Activated CD4-positive, alpha-beta T cell treated with anti-CD3 and anti-CD28 coated beads for 24 hours (primary cell): ENCODE results near the gene GOLGA5.

Experiments
- DNase-seq, 2 donors: peaks; one replicate each; pipeline ENCODE4 v3.0.0-alpha.2; 2020; ENCODE audit warnings: low read depth in 2 of 2

The GOLGA5 gene

DNA sequence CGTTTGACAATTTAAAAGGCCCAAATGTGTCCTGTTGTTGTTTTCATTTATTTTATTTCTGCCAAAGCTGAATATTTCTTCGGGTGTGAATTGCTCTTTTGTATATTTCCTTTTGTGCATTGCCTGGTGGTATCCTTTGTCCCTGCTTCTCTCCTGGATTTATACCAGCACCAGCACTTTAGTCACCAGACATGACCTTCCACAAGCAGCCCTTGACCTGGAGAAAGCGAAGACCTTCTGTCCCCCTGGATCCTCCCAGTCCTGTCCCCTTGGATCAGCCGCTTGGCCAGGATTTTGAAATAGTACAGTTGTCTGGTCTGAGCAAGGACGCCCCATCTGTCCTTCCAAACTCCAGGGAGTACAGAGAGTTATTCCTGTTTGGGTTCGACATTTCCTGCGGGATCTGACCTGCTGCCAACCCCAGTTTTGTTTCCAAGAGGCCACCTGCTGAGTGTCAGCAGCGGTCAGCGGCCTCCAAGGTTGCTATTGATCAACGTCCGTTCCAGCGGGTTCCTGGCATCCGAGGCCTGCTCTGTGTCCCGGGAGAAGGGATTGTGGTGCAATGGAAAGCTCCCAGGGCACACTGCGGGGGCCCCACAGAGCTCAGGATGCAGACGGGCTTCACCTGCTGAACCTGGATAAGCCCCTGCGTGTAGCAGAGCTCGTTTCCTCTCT, 83.8 kb downstream of the GOLGA5 start:
- DNase-seq: no peak

DNA sequence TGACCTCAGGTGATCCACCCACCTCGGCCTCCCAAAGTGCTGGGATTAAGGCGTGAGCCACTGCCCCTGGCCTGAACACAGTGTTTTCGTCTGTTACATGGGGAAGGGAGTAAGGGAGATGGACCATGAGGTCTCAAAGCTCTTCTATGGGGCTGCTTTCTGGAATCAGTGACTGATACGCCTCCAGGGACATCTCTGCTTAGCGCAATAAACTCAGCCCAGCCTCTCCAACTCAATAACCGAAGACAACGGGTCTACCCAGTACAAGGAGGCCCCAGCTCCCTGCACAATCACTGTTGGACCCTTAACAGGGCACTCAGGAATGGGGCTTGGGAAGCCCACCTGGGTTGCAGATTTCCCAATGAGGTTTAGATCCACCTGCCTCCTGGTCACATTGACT, 86.2 kb downstream of the GOLGA5 start:
- DNase-seq: no peak

DNA sequence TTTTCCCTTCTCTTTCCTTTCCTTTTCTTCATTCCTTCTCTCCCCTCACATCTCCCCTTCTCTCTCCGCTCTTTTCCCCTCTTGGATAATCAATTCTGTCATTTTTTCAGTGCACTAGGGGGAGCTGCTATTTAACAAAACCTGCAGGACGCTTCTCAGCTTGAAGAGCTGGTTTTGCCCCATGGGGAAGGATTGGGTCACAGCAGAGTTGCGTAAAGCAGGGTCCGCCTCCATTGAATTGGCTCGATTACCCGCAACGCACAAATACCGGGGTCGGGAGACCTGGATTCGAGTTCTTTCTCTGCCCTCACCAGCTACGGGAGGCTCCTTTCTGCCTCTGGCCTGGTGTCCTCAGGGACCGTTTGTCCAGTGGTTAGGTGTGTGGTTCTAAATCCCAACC, 86.7 kb downstream of the GOLGA5 start:
- no peak for DNase-seq

DNA sequence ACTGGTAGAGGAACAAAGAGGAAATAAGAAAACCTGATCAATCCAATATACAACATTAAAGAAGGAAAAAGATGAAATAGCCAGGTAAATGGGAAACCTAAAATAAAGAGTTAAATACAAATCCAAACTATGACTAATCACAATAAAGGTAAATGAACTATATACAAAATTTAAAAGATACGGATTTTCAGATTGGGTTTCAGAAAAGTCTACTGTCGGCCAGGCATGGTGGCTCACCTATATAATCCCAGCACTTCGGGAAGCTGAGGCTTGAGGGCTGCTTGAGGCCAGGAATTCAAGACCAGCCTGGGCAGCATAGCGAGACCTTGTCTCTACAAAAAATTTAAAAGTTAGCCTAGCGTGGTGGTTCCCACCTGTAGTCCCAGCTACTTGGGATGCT, 89.0 kb downstream of the GOLGA5 start:
- DNase-seq: no peak

DNA sequence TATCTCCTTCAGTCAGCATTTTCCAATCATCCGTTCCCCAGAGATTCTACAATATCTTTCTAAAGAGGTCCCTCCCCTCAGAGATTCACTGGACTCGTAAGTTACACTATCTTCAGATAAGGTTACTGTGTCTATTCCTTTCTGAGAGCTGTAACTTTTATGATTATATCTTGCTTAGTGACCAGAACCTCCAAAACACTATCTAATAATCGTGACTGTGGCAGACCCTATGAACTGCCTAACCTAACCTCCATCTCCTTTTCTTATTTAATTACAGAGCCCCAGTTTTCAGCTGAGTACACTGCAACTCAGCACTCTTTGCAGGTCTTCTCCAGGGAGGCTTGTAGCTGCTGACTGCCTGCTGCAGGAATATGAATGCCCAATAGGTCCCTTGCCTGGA, 90.3 kb downstream of the GOLGA5 start:
- no peak for DNase-seq

DNA sequence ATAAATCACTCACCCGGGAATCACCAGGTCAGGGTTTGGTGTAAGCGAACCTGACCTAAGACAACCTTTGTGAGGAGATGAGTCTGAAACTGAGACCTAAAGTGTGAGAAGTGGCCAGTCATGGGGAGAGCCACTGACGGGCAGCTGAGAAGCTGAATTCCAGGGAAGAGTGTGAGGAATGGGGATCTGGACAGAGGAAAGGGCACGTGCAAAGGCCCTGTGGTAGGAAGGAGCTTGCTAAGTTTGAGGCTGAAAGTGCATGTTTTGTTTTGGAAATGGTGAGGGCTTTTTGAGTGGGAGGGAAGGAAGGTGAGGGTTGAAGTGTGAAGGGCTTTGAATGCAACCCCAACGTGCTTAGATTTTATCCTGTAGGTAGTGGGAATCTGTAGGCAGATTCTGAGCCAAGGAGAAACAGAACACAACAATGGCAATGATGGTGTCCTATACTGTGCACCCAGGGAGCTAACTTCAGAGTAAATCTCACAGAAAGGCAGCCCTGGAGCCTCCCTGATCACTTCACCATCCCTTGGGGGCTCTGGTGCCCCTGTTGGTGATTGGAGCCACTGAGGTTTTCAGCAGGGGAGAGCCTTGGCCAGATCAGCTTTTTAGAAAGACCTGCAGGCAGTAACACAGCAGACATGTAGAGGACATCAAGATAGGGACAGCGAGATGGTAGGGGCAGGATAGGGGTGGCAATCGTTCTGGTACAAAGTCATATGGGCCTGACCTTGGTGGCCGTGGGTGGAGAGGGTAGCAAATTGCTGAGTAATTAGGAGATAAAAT, 91.4 kb downstream of the GOLGA5 start:
- no peak for DNase-seq

DNA sequence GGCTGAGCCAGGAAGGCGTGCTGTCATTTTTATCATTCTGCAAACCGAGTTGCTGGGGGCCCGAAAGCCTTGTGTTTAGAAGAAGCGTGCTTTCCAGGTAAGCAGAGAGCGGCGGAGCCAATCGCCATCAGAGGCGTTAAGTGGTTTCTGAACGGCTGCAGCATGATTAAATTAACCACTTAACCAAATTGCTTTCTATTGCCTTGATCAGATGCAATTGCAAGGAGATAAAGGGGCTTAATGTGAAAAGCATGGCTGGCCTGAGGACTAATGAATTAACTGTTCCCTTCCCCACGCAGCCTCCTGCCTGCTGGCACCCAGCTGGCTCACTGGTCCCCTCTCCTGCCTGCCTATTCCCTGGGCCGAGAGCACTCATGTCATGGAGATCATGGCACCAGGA, 92.2 kb downstream of the GOLGA5 start:
- DNase-seq: no peak

DNA sequence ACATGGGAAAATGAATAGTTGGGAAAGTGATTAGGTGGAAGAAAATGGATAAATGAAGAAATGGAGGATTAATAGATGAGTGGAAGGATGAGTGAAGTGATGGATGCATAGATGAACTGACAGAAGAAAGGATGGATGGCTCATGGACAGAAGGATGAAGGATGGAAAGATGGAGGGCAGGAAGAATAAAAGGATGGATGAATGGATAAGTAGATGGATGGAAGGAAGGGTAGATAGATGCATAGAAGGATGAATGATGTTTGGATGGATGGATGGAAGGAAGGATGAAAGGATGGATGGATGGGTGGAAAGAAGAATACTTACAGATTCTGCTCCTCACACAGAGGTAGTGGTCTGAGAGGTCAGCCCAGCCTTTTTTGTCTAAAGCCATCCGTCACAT, 93.1 kb downstream of the GOLGA5 start:
- DNase-seq: no peak

DNA sequence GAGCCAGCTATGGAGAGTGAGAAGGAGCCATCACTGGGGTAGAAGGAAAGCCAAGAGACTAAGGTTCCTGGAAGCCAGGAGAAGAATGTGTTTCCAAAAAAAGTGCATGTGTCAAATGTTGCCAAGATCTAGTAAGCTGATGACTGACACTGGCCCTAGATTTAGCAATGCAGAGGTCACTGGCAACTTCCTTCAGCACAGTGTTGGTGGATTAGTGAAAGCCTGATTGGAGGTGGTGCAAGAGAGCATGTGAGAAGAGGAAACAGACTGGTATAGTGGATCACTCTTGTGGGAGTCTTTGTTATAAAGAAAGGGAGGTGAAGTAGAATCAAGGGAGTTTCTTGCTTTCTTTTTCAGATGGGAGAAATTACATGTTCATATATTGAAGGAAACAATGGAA, 94.8 kb downstream of the GOLGA5 start:
- no peak for DNase-seq
